Measurements from ENCODE around the gene RPL32. TPM values are rescaled to one million over a fixed set of nuclear protein-coding genes. Genes with fewer than 3 reads are reported as not detected.
A peak's percentile ranks its signal among the peaks of the same experiment; 100 is the strongest.

RPL32 gene
- total and polyA plus RNA-seq, 8 donors = 71.5 to 3,985 (median 2,039) TPM

GRCh38 chr3:12886736-12887135 lies 45.4 kb upstream of the RPL32 start:
- 81 to 90% (median 86%) methylated on average over 11 to 12 of the region's 12 CpGs for WGBS, 5 donors
- intact Hi-C loops (cut with DNase I; ENCODE audit: low total_unique reads) = no loop called here
- TF ChIP-seq POLR2AphosphoS5 (IDR thresholded peaks at IDR 0.05) = no peak
- TF ChIP-seq, protein P1, sequence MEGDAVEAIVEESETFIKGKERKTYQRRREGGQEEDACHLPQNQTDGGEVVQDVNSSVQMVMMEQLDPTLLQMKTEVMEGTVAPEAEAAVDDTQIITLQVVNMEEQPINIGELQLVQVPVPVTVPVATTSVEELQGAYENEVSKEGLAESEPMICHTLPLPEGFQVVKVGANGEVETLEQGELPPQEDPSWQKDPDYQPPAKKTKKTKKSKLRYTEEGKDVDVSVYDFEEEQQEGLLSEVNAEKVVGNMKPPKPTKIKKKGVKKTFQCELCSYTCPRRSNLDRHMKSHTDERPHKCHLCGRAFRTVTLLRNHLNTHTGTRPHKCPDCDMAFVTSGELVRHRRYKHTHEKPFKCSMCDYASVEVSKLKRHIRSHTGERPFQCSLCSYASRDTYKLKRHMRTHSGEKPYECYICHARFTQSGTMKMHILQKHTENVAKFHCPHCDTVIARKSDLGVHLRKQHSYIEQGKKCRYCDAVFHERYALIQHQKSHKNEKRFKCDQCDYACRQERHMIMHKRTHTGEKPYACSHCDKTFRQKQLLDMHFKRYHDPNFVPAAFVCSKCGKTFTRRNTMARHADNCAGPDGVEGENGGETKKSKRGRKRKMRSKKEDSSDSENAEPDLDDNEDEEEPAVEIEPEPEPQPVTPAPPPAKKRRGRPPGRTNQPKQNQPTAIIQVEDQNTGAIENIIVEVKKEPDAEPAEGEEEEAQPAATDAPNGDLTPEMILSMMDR (IDR thresholded peaks at IDR 0.05) = no peak
- no peak for TF ChIP-seq POLR2A (IDR thresholded peaks at IDR 0.05)
- TF ChIP-seq EP300 (IDR thresholded peaks at IDR 0.05) = no peak
- H3K27ac ChIP-seq = no peak overlapping the region
- H3K4me1 ChIP-seq = peaks cover 0 to 5% (median 4%) of the 10 kb centered on the region in 4 donors
- H3K4me3 ChIP-seq = no peak overlapping the region
- H3K27me3 ChIP-seq = peaks cover 0 to 31% (median 0%) of the 10 kb centered on the region in 3 donors
- no peaks in the 10 kb centered on the region for H3K9me3 ChIP-seq
- no peaks in the 10 kb centered on the region for H3K36me3 ChIP-seq
- DNase-seq = no peak

DNA sequence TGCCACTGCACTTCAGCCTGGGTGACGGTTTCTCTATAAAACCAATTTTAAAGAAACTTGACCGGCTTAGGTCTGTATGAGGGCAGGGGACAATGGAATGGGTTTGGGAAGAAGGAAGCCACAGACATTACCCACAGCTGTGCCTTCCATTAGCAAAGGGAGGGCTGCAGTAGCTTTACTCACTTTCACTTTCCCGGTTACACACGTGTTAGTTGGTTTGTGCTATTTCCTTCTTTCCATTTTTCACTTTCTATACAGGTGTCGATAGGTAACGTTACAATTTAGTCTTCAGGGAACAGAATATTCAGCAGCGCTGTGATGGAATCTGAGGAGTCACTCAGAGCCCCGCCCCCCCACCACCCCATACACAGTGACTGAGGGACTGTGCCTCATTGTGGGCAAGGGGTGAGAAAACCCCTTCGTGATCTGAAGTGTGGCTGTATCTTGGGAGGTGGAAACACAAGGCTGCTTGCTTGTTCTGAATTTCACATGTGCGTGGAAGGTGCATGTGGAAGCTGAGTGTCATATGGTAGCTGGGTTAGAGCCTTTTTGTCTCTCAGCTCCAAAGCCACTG lies 44.8 kb upstream of the RPL32 start:
- TF ChIP-seq EP300 (IDR thresholded peaks at IDR 0.05) (no peak), POLR2AphosphoS5 (IDR thresholded peaks at IDR 0.05) (no peak), POLR2A (IDR thresholded peaks at IDR 0.05) (no peak)
- TF ChIP-seq, protein P1 (IDR thresholded peaks at IDR 0.05) = no peak
- Histone ChIP-seq H3K9me3 (no peaks in the 10 kb centered on the region), H3K4me1 (no peaks in the 10 kb centered on the region), H3K4me3 (no peak overlapping the region), H3K27me3 (peaks cover 0 to 31% (median 0%) of the 10 kb centered on the region in 3 donors), H3K27ac (no peak overlapping the region), H3K36me3 (no peaks in the 10 kb centered on the region)
- no peak for DNase-seq
- intact Hi-C loops (cut with DNase I; ENCODE audit: low total_unique reads) = no loop called here
- 60 to 68% (median 67%) methylated on average over 10 of the region's 10 CpGs for WGBS, 5 donors

DNA sequence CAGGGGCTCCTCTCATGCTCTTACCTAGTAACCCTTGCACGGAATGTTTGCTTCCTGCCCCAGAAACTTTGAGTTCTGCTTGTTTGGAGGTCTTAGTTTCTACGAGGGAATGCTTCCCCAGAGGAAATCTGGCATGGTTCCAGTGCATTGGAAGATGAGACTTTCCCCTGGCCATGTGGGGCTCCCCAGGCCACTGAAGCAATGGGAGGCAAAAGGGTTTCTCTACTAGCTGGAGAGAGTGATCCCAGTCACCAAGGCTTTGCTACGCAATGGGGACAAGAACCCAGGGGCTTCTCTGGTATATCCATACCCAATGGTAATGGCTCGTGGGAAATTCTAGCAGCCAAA lies 44.2 kb upstream of the RPL32 start:
- H3K9me3 ChIP-seq = no peaks in the 10 kb centered on the region
- H3K27ac ChIP-seq = no peak overlapping the region
- intact Hi-C loops (cut with DNase I; ENCODE audit: low total_unique reads) = no loop called here
- H3K4me1 ChIP-seq = no peaks in the 10 kb centered on the region
- no peaks in the 10 kb centered on the region for H3K36me3 ChIP-seq
- H3K27me3 ChIP-seq = peaks cover 0 to 27% (median 0%) of the 10 kb centered on the region in 3 donors
- DNase-seq = no peak
- 76 to 83% (median 78%) methylated on average over 4 of the region's 4 CpGs for WGBS, 5 donors
- TF ChIP-seq EP300 (IDR thresholded peaks at IDR 0.05) (no peak), POLR2AphosphoS5 (IDR thresholded peaks at IDR 0.05) (no peak), POLR2A (IDR thresholded peaks at IDR 0.05) (no peak)
- TF ChIP-seq, protein P1 (IDR thresholded peaks at IDR 0.05) = no peak
- H3K4me3 ChIP-seq = no peak overlapping the region

DNA sequence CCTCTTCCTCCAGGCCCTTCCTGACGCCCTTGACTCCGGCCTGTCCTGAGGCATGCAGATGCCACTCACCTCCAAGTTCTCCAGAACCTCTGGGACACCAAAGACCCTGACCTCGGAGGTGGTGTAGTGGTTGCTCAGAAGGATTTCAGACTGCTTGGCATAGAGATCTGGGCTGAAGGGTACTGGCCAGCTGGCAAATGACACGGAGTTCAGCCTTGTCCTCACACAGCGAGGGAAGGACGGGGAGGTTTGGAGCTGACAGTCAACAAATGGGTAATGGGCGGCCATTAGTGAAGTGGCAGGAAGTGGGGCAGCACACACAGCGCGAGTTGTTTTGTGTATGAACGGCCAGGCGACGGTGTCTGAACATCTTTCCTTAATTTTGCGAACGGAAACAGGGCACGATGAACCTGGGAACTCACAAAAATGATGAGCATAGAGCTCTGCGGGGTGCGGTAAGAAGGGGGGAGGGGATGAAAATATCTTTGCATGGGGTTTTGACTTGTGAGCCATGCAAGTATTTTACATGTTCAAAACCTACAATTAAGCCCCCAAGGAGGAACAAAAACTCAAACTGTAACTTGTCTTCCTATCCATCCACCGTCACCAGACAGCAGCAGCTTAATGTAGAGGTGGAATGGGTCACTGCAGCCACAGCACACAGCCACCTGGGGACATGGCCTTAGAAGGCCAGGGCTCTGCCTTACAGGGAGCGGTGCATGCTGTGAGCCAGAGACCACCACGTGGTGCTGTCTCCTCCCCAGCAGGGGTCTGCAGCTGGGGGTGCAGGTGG lies 43.6 kb upstream of the RPL32 start:
- Histone ChIP-seq H3K27me3 (peaks cover 0 to 21% (median 0%) of the 10 kb centered on the region in 3 donors), H3K4me1 (no peaks in the 10 kb centered on the region), H3K36me3 (no peaks in the 10 kb centered on the region), H3K9me3 (no peaks in the 10 kb centered on the region), H3K4me3 (no peak overlapping the region), H3K27ac (peak overlapping the region in 1 of 5 donors; percentile 71)
- intact Hi-C loops (cut with DNase I; ENCODE audit: low total_unique reads) = no loop called here
- TF ChIP-seq, protein P1 (IDR thresholded peaks at IDR 0.05) = no peak
- TF ChIP-seq POLR2AphosphoS5 (IDR thresholded peaks at IDR 0.05) (no peak), POLR2A (IDR thresholded peaks at IDR 0.05) (no peak), EP300 (IDR thresholded peaks at IDR 0.05) (no peak)
- WGBS, 5 donors = 85 to 92% (median 90%) methylated on average over 20 of the region's 20 CpGs
- DNase-seq = no peak

Measured in stomach (tissue), 9 donors.